ENCODE measurements around the gene NCKAP5. TPM values are rescaled to one million over a fixed set of nuclear protein-coding genes. Genes with fewer than 3 reads are reported as not detected.

The NCKAP5 gene
- 1.8 and 3.5 TPM in 2 replicates for total RNA-seq

DNA sequence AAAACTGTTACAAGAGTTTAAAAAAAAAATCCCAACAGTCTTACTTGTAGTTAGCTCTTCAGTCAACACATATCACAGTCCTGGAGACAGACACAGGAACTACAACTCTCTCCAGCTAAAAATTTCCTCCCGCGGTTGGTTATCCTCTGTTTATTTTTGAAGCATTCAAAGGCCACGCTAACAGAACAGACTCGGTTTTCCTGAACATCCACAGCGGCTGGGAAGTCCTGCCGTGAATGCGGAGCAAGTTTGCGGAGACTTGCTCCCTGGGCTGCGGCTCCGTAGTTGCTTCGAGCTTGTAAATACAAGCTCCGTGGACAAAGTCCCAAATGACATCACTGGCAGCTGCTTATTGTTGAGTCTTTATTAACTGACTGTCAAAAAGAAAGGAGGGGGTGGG lies at the start of gene NCKAP5:
NCKAP5 (minus strand) TSS at position 292 of the 400 bp plus-strand sequence. CDS start 50,937 bp downstream, outside the sequence.

DNA sequence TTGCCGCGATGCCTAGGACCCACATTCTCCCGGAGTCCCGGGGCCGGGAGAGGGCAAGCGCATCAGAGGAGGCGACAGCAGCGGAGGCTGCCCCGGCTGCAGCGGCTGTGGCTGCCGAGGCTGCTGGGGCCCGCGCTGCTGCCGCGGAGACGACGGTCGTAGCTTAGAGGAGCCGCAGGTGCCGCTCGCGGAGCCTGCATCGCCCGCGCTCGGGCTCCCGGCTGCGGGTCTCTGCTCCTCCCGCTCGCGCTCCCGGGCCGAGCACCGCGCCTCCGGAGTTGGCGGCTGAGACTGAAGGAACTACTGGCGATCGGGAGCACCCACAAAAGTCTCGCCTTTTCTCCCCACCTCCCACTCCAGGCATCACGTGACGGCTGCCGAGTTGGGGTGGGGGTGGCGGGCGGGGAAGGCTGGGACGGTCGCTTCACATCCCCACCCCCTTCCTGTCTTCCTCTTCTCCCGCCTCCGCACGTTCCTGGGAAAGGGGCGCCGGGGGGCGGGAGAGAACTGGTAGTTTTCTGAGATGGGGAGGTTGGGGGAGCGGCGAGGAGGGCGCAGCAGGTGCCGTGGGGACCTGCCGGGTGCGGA lies 898.3 kb downstream of the NCKAP5 start, which contains the start of gene LYPD1:
LYPD1 (minus strand) TSS at position 298 of the 588 bp plus-strand sequence; CDS start at position 25, 273 bp downstream.

